Measurements from ENCODE around the gene TCF4. TPM values are rescaled to one million over a fixed set of nuclear protein-coding genes. Genes with fewer than 3 reads are reported as not detected.

The TCF4 gene
- total and polyA plus RNA-seq, 2 of the 13 experiments (the other 11 are each of a cell fraction or from before 2014, with no cell fraction given): not detected

GRCh38 chr18:55300421-55300935 is 287.5 kb downstream of the TCF4 start:
- no peak overlapping the region for H3K4me3 ChIP-seq (replicated peaks in 1 of 3; ENCODE audit: insufficient read depth in 1 of 3, low read depth in 2 of 3, low read length in 3 of 3)
- no TSS peak for BruUV-seq (replicated peaks)
- ChIA-PET CTCF (ENCODE audit: low intra/inter-chr PET ratio, low total read pairs) (no interaction called here), POLR2A (no interaction called here)
- no peak overlapping the region for H3K9ac ChIP-seq (ENCODE audit: insufficient read depth, low read depth, low read length)
- ATAC-seq: no peak
- no peak overlapping the region for H3K27ac ChIP-seq (ENCODE audit: extremely low read length, insufficient read depth, low read length)
- DNase-seq (ENCODE audit: low spot score): no peak
- no peaks in the 10 kb centered on the region for H3K27me3 ChIP-seq (ENCODE audit: control insufficient read depth in 1 of 2, insufficient read depth in 2 of 2, low read length in 2 of 2)
- no peaks in the 10 kb centered on the region for H3K4me1 ChIP-seq (ENCODE audit: insufficient read depth, low read length)
- H3K36me3 ChIP-seq (replicated peaks in 1 of 2; ENCODE audit: control insufficient read depth in 1 of 2, insufficient read depth in 2 of 2, low read length in 2 of 2): no peaks in the 10 kb centered on the region
- no peak overlapping the region for H2AFZ ChIP-seq (ENCODE audit: low read length)
- H3K4me2 ChIP-seq (ENCODE audit: low read depth, low read length): no peak overlapping the region
- H4K20me1 ChIP-seq (ENCODE audit: insufficient read depth, low read length): no peaks in the 10 kb centered on the region
- WGBS (ENCODE audit: low lambda C conversion rate): 47% methylated on average over 6 of the region's 11 CpGs
- FAIRE-seq: no peak
- in situ Hi-C loops (cut with HindIII; ENCODE audit: extremely low pct_ligation_motif_present, low pct_unique_long_range_greater_than_20kb) (no loop called here), intact Hi-C loops (cut with micrococcal nuclease; ENCODE audit: unreplicated experiment) (no loop called here)
- TF ChIP-seq DPF2 (CRISPR knock-in tag; IDR thresholded peaks at IDR 0.05; ENCODE audit: borderline replicate concordance, low read depth): no peak
- no peak for TF ChIP-seq THAP8 (CRISPR knock-in tag; IDR thresholded peaks at IDR 0.05; ENCODE audit: borderline replicate concordance)
- no peak for TF ChIP-seq AGO1 (IDR thresholded peaks at IDR 0.05; ENCODE audit: low read depth, low read length, poor library complexity, severe bottlenecking)
- no peaks in the 10 kb centered on the region for H3K9me3 ChIP-seq (ENCODE audit: low read length)
- no peaks in the 10 kb centered on the region for H3K79me2 ChIP-seq (ENCODE audit: insufficient read depth, low read length)

GRCh38 chr18:55296778-55297177 is 291.2 kb downstream of the TCF4 start:
- Histone ChIP-seq H3K9ac (ENCODE audit: insufficient read depth, low read depth, low read length) (no peak overlapping the region), H3K27me3 (ENCODE audit: control insufficient read depth in 1 of 2, insufficient read depth in 2 of 2, low read length in 2 of 2) (no peaks in the 10 kb centered on the region), H3K4me3 (replicated peaks in 1 of 3; ENCODE audit: insufficient read depth in 1 of 3, low read depth in 2 of 3, low read length in 3 of 3) (no peak overlapping the region), H3K79me2 (ENCODE audit: insufficient read depth, low read length) (no peaks in the 10 kb centered on the region), H4K20me1 (ENCODE audit: insufficient read depth, low read length) (no peaks in the 10 kb centered on the region), H3K27ac (ENCODE audit: extremely low read length, insufficient read depth, low read length) (no peak overlapping the region), H3K4me2 (ENCODE audit: low read depth, low read length) (no peak overlapping the region), H2AFZ (ENCODE audit: low read length) (no peak overlapping the region), H3K36me3 (replicated peaks in 1 of 2; ENCODE audit: control insufficient read depth in 1 of 2, insufficient read depth in 2 of 2, low read length in 2 of 2) (no peaks in the 10 kb centered on the region), H3K9me3 (ENCODE audit: low read length) (no peaks in the 10 kb centered on the region), H3K4me1 (ENCODE audit: insufficient read depth, low read length) (no peaks in the 10 kb centered on the region)
- intact Hi-C loops (cut with micrococcal nuclease; ENCODE audit: unreplicated experiment): no loop called here
- in situ Hi-C loops (cut with HindIII; ENCODE audit: extremely low pct_ligation_motif_present, low pct_unique_long_range_greater_than_20kb): no loop called here
- WGBS (ENCODE audit: low lambda C conversion rate): under 1% methylated on average over 3 of the region's 3 CpGs
- FAIRE-seq: no peak
- no peak for ATAC-seq
- POLR2A ChIA-PET: no interaction called here
- CTCF ChIA-PET (ENCODE audit: low intra/inter-chr PET ratio, low total read pairs): no interaction called here
- DNase-seq (ENCODE audit: low spot score): no peak
- no TSS peak for BruUV-seq (replicated peaks)
- TF ChIP-seq MXD3 (CRISPR knock-in tag; IDR thresholded peaks at IDR 0.05) (no peak), ZNF232 (CRISPR knock-in tag; IDR thresholded peaks at IDR 0.05; ENCODE audit: borderline replicate concordance) (no peak), FLYWCH1 (CRISPR knock-in tag; IDR thresholded peaks at IDR 0.05) (no peak), BCLAF1 (IDR thresholded peaks at IDR 0.05) (no peak), NFAT5 (CRISPR knock-in tag; IDR thresholded peaks at IDR 0.05) (no peak)

All from HepG2 (cell line).